HuH-7.5 (cell line): ENCODE results near the gene SFT2D2.
A peak's percentile ranks its signal among the peaks of the same experiment; 100 is the strongest.

Source experiments
- DNase-seq: peaks from one replicate; pipeline ENCODE4 v3.0.0; 2011; ENCODE audit warnings: low spot score

The SFT2D2 gene

DNA sequence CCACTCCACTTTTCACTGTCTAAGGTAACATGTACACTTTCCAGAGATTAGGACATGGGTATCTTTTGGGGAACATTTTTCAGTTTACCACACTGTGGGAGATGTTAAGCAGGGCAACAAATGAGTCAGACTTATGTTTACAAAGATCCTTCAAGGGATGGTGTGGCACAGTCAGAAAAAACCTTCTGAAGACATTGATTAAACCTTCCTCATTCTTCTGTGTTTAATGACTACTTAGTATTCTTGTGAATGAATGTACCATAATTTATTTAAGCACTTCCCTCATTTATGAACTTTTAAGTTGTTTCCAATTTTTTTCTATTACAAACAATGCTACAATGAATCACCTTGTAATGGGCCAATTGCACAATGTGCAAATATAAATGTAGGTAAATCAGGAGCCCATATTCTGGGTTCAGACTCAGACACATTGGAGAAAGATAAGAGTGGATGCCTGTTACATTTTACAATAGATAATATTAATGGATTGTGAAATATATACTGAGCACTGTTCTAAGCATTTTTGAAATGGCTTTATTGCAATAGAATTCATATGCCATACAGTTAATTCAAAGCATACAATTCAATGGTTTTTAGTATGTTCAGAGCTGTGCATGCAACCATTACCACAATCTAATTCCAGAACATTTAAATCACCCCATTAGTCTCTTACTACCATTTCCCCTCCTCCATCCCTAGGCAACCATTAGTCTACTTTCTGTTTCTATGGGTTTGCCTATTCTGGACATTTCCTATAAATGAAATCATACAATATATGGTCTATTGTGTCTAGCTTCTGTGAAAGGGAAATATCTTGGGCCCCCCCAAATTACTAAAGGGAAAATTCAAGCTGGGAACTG is 1.9 kb upstream of the SFT2D2 start:
- DNase-seq = no peak

DNA sequence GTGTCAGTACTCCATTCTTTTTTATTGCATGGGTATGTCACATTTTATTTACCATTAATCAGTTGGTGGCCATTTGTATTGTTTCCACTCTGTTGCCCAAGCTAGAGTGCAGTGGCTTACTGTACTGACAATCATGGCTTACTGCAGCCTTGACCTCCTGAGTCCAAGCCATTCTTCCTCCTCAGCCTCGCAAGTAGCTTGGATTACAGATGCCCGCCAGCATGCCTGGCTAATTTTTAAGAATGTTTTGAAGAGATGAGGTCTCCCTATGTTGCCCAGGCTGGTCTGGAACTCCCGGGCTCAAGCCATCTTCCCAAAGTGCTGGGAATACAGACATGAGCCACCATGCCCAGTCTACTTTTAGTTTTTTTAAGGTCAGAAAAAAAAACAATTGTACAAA is 813 bp upstream of the SFT2D2 start:
- no peak for DNase-seq

DNA sequence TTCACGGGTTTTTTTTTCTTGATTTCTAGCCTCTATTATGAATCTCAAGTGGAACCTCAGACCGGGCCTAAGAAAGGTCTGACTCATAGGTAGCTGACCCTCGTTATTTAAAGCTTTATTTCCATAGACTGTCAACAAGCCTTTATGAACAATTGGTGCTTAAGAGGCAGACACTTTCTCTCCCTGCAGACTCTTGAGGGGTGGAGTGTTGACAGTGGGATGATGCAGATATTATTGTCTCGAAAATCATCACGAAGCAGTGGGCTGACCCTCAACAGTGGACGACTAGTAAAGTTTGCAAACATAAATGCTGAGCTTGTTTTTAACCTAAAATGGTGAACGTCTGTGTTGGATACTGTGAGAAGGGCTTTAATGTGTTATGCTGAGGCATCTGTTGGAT is 1.8 kb downstream of the SFT2D2 start:
- no peak for DNase-seq

DNA sequence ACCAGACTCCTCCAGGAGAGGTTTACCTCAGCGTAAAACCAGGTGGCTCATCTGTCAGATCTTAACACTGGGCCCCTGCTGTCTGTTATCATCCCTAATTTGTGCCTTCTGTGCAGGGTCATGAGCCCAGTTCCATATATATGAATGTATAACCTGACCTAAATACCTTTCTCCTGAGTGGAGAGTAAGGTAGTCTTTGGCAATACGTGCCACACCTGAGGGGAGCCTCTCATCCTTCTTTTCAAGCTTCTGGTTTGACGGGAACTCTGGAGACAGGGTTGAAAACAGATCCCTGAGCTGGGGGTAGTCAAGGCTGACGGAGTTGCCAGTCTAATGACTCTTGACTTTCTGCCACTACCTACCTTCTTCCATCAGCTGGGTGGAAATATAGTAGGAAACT is 4.1 kb downstream of the SFT2D2 start:
- DNase-seq = no peak

DNA sequence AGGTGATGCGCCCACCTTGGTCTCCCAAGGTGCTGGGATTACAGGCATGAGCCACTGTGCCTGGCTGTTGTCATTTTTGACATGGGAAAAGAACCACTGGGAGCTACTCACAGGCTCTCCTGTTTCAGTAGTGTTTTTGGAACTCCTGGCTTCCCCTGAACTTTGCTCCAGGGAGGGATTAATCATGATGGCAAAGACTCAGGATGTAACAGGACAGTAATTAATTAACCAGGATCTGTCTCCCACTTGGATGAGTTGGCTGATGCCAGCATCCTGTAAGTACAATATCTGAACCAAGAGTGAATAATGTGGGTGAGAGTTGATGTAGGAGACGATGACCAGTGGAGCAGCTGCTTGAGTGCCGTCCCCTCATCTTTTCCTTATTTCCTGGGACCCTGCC is 4.9 kb downstream of the SFT2D2 start:
- no peak for DNase-seq

DNA sequence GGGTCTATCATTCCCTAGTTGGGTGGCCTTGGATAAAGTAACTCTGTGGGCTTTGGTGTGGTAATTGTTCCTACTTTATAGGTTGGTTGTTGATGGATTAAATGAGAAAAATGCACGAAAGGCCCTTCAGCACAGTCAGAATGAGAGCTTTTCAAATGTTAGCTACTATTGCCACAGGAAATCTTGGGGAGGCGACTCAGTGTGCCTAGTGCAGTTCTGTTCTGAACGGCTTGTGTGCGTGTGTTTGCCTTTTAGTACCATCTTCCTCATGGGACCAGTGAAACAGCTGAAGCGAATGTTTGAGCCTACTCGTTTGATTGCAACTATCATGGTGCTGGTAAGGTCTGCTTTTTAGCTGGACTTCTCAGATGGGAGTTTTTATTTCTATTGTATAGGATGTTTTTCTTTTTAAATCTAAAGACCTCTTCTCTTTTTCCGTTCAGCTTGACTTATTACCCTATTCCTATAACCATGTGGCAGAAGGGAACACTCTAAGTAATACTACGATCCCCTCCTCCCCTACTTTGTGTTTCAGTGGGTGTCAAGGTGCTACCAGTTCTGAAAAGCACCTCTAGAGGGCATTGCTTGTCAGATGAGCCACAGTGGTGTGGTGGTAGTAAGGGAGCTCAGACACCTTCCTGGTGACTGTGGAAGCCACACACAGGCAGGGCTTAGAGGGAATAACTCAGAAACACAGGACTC is 9.2 kb downstream of the SFT2D2 start:
- peak; percentile 41 for DNase-seq

DNA sequence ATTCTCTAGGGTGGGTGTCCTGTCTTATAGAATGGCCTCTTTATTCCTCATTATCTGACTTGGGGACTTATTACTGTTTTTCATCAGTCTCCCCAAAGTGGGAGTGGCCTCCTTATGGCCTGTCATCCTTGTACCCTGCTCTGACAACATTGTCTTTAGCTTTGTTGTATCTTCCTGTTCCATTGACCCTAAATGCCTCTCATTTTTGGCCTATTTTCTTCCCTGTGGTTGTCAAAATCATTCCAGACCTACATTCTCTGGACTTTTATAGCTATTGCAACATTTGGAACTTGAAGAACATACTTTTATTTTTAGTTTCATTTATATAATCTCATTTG is 9.7 kb downstream of the SFT2D2 start:
- no peak for DNase-seq

DNA sequence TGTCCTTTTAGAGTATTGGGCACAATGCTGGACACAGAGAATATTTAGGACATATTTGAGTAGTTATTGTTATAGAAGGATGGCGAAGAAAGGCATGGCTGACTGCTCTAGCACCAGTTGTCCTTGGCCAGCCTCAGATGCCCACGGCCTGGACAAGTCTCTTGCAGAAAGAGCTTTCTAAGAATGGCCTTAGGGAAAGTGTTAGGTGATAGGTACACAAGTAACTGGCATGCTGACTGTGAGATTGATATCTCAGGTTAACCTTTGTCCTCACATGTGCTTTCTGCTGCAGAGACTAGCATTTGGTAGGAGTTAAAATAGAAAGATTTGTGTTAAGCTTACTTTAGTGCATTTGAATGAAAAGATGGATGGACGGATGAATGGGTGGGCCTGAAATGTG is 10.1 kb downstream of the SFT2D2 start:
- DNase-seq = peak; percentile 20

DNA sequence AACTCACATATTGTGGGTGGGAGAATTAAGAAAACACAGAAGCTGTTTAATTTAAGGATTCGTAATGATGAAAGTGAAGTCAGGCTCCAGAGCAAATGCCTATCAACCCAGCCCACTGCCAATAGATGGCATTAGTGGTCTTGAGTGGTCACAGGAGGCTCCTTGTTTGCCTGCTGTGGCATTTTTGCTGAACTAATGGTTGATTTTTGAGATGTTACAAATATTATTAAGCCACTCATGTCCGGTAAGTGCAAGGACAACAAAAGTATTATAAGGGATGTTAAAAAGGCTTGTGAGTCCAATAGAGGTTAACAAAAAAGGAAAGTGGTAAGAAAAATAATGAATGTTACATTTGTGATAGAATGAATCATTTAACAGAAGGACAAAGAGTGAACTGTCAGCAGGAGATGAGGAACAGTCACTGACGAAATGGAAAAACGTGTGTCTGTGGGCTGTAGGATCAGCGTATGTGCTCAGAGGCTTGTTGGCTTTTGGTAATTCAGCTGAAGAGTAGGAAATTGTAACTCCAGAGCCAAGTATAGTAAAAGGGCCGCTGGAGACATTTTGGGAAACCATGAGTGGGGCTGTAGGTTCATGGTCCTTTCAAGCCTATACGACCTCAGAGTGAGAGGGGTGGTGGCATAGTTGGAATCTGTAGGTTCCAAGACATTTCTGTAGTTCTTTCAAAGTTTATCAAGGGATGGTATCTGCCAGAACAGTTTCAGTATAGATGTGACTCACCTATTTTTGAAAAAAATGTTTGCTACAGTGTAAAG is 11.2 kb downstream of the SFT2D2 start:
- DNase-seq = no peak

DNA sequence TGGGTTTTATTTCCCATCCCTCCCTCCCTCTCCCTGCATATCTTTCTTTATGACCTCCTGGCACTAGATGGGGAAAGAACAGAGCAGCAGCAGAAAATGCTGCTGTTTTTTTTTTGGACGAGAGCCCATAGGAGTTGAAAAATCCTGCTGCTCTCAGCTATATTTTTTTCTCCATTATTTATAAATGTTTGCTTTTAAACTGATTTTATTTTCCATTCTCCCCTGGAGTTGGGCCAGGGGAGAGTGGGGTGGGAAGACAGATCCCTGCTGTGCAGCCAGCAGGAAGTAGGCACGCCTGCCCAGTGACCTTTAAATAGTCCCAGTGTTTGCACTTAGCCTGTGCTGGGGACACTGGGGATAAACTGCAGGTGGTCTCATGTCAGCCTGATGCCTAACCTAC is 17.4 kb downstream of the SFT2D2 start:
- no peak for DNase-seq

DNA sequence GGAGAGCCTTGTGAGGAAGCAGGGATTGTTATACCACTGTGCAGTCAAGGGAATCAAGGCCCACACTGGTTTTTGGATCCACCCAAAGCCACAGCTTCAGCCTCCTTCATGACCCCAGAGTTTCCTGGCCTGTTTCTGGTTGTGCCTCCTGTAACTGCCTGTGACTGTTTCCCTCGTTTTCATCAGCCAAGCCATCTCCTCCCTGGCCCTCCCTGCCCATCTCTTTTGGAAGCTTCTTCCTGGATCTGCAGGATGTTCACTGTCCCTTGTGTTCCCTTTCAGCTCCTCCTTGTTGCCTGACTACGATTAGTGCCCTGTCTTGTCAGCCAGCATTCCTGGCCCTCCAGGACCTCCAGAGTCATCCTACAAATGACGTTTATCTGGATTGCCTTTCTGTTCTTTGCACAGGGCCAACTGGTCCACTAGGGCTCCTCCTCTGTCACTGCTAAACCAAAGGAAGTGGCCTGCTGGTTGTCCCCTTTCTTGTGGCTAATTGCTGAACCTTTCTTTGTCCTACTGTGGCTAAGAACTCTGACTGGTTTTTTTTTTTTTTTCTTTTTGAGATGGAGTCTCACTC is 17.9 kb downstream of the SFT2D2 start:
- no peak for DNase-seq

DNA sequence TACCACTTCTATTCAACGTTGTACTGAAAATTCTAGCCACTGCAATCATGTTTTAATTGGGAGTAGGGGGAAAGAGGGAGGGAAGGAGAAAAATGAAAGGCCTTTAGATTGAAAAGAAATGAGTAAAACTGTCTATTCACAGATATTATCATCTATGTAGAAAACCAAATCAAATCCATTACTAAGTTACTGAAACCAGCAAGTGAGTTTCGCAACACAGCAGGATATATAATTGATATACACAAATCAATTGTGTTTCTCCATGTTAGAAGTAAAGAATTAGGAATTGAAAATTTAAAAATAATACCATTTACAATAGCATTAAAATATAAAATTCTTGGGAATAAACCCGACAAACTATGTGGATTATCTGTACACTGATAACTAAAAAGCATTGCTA is 19.2 kb downstream of the SFT2D2 start:
- no peak for DNase-seq

DNA sequence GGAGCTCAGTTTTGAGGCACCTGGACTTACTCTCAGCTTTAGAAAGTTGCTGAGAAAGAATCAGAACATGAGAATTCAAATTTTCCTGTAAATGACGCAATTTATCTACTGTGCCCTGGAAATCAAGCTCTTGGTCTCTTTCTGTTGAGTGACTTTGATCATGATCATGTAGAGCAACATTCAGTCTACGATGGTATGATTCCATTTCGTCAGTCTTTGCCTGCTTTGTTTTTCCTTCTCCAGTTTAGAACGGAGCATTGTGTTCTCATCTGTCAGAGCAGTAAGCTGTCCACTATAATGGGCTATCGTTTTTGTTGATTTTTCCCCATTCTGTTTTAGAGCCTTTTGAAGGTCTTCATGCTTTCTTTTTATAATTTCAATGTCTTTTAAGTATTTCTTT is 20.7 kb downstream of the SFT2D2 start:
- no peak for DNase-seq

DNA sequence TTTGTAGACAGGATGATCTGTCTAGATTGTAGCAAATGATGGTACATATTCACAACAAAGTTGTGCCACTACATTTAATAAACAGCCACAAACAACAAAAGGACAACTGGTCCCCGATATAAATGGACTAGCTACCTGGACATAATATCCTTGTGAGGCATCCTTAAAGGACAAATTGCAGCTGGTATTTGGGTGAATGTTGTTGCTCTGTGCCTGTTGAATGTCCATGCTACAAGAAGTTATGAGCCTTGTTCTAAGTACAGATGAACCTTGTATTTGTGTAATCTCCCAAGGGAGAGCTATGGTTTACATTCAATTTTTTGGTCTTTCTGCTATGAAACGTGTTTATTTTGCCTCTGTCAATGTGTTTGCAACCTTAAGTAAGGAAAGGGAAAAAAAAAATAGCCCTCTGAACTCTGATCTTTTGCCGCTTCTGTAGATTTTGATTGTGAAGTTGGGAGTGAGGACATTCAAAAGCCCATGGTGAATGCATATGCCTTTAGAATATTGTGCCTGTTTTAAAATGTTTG is 26.5 kb downstream of the SFT2D2 start:
- DNase-seq = no peak

DNA sequence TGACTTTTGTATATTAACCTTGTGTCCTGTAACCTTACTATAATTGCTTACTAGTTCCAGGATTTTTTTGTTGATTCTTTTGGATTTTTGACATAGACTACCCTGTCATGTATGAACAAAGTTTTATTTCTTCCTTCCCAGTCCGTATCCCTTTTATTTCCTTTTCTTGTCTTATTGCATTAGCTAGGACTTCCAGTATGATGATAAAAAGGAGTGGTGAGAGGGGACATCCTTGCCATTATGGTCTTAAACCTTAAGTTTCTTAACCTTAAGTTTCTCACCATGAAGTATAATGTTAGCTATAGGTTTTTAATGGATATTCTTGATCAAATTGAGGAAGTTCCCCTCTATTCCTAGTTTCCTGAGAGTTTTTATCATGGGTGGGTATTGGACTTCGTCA is 30.4 kb downstream of the SFT2D2 start:
- DNase-seq = no peak

DNA sequence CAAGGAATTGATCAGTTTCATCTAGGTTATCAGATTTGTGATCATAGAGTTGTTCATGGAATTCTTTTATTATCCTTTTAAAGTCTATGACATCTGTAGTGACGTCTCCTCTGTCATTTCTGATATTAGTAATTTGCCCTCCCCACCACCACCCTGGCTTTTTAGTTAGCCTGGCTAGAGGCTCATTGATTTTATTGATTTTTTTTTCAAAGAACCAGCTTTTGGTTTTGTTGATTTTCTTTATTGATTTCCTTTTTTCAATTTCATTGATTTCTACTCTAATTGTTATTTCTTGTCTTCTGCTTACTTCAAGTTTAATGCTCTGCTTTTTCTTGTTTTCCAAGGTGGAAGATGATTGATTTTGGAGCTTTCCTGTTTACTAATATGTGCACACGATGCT is 31.6 kb downstream of the SFT2D2 start:
- DNase-seq = no peak

DNA sequence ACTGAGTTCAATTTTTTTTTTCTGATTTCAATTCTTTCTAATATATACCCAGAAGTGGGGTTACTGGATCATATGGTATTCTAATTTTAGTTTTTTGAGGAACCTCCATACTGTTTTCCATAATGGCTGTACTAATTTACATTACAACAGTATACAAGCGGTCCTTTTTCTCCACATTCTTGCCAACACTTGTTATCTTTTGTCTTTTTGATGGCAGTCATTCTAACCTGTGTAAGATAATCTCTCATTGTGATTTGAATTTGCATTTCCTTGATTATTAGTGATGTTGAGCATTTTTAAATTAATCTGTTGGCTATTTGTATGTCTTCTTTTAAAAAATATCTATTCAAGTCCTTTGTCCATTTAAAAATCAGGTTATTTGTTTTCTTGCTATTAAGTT is 33.8 kb downstream of the SFT2D2 start:
- DNase-seq = no peak

DNA sequence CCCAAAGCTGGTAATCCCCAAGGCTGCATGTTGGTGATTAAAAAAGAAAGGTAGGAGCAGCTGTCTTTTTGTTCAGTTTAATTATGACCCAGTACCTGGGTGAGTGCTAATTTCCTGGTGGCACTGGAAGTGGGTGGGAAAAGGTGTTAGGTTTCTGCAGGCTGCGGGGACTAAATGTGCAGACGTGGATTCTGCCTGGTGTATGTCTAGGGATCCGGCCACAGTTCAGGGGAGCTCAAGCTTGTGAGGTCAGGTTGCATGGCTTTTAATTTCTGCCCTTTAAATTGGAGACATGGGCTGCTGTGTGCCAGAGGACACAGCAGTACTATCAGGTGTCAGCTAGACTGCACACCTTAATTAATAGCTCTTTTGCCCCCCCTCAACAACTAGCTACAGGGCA is 34.6 kb downstream of the SFT2D2 start:
- DNase-seq = no peak

DNA sequence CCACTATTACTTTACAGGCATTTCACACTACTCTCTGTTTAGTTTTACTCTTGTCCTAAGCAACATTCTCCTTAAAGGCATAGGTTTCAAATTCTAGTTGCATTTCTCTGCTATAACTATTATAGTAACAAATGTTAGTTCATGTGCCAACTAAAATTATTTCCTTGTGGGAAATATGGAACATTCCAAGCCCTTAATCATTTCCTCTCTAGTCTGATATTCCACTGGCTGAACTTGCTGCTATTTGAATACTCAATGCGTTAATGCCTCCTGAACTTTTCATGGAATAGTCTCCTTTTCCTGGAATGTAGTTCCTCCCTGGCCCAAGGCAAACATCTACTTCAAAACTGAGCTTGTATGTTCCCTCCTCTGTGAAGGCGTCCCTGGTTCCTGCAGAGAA is 35.6 kb downstream of the SFT2D2 start:
- no peak for DNase-seq

DNA sequence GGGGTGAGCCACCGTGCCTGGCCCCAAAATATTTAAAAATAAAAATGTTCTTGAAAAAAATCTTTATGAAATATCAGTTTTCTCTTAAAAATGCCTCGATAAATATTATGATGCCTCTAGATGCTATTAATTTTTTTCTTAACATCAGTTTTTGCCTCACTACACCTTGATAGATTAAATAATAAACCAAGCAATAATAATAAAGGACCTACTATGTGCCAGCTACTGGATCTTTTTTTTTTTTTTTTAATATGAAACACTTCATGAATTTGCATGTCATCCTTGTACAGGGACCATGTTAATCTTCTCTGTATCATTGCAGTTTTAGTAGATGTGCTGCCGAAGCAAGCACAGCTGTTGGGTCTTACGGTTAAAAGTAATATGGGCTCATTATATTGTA is 37.3 kb downstream of the SFT2D2 start:
- no peak for DNase-seq

DNA sequence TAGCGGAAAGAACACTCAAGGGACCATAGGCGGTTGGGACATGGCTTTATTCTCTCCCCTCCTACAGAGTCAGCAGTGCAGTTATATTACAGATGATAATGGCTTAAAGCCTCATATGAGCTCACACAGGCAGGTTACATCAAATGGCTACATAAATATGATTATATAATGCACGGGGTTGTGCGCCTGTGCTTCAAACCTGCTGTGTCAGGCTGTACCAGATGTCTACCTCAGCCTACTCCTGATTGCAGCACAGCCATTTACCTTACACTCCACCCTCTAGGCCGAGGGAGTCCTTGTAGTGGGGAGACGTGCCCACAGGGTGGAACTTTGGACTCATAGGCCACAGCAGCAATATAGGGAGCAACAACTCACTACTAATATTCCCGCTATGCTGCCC is 38.5 kb downstream of the SFT2D2 start:
- no peak for DNase-seq

DNA sequence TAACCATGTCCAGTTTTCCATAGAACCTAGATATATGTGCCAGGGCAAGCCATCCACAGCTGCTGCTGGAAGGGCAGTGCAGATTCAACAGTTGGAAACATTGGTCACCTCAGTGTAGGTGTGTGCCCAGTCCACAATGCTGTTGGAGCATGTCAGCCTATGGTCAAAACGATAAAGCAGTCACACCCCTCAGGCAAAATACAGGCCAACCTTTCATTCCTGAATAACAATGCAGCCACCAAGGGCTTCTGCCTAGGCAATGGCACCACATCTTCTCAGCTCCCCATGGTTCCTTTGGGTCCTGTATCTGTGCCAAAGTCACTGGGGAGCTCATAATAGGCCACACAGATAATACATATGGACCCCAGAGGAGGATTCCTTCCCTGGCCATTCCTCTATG is 39.8 kb downstream of the SFT2D2 start:
- no peak for DNase-seq
